ENCODE data around the gene TAB3. TPM values are rescaled to one million over a fixed set of nuclear protein-coding genes. Genes with fewer than 3 reads are reported as not detected.

The TAB3 gene
- total and polyA plus RNA-seq, 10 of the 15 experiments (the other 5 are each of a cell fraction or from before 2014, with no cell fraction given), result 1.7 to 22.1 (median 9.1) TPM

DNA sequence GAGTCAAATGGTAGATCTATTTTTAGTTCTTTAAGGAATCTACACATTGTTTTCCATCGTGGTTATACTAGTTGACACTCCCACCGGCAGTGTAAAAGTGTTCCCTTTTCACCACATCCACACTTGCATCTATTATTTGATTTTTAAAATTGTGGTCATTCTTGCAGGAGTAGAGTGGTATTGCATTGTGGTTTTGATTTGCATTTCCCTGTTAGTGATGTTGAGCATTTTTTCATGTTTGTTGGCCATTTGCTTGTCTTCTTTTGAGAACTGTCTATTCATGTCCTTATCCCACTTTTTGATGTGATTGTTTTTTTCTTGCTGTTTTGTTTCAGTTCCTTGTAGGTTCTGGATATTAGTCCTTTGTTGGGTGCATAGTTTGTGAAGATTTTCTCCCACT, 70.0 kb downstream of the TAB3 start:
- Histone ChIP-seq H3K4me3 (no peak overlapping the region), H3K4me2 (ENCODE audit: control insufficient read depth, insufficient read depth) (no peak overlapping the region), H4K20me1 (ENCODE audit: control insufficient read depth, insufficient read depth) (no peaks in the 10 kb centered on the region), H2AFZ (ENCODE audit: control insufficient read depth, low read depth, low read length) (no peak overlapping the region), H3K9ac (ENCODE audit: control insufficient read depth, insufficient read depth, low read length) (no peak overlapping the region), H3K36me3 (ENCODE audit: control insufficient read depth in 2 of 2, insufficient read depth in 2 of 2, low read length in 1 of 2) (no peaks in the 10 kb centered on the region), H3K79me2 (ENCODE audit: control insufficient read depth, insufficient read depth, low read length) (no peaks in the 10 kb centered on the region), H3K9me3 (replicated peaks; ENCODE audit: control insufficient read depth, insufficient read depth, low read length) (peaks cover 2% of the 10 kb centered on the region; the same call in 2 of the 3 replicates), H3K27ac (ENCODE audit: control insufficient read depth, insufficient read depth) (no peak overlapping the region), H3K27me3 (replicated peaks in 1 of 2; ENCODE audit: control insufficient read depth in 2 of 2, insufficient read depth in 2 of 2, low read length in 1 of 2) (no peaks in the 10 kb centered on the region), H3K4me1 (ENCODE audit: control insufficient read depth, insufficient read depth, low read length) (no peaks in the 10 kb centered on the region; the same call in 1 of the 2 replicates)
- ATAC-seq, result no peak
- ChIA-PET CTCF (interaction anchor here (3.6 kb wide), 1 partner anchor 83 kb away, joined by 22 read pairs; no protein-coding TSS in a partner anchor), RAD21 (ENCODE audit: unreplicated experiment) (no interaction called here), POLR2A (no interaction called here), SMC1A (ENCODE audit: uncharacterized antibody, unreplicated experiment) (no interaction called here)
- DNase-seq (ENCODE audit: low read depth, low spot score), result no peak
- WGBS (ENCODE audit: insufficient coverage, insufficient replicate concordance, low lambda C conversion rate, missing lambda C conversion rate), result 0% methylated on average over 2 of the region's 2 CpGs
- FAIRE-seq, result peak; percentile 59
- BruUV-seq (replicated peaks), result no TSS peak
- intact Hi-C loops (cut with micrococcal nuclease; ENCODE audit: unreplicated experiment), result no loop called here
- in situ Hi-C loops (cut with MboI), result no loop called here
- no peak for TF ChIP-seq SIX5 (IDR thresholded peaks at IDR 0.05; ENCODE audit: low read depth, low read length, severe bottlenecking)
- no peak for TF ChIP-seq MYC (IDR thresholded peaks at IDR 0.05; ENCODE audit: insufficient read depth, insufficient read length, insufficient replicate concordance, low read length, severe bottlenecking)
- TF ChIP-seq DPF2 (IDR thresholded peaks at IDR 0.05), result no peak
- TF ChIP-seq, protein P1, sequence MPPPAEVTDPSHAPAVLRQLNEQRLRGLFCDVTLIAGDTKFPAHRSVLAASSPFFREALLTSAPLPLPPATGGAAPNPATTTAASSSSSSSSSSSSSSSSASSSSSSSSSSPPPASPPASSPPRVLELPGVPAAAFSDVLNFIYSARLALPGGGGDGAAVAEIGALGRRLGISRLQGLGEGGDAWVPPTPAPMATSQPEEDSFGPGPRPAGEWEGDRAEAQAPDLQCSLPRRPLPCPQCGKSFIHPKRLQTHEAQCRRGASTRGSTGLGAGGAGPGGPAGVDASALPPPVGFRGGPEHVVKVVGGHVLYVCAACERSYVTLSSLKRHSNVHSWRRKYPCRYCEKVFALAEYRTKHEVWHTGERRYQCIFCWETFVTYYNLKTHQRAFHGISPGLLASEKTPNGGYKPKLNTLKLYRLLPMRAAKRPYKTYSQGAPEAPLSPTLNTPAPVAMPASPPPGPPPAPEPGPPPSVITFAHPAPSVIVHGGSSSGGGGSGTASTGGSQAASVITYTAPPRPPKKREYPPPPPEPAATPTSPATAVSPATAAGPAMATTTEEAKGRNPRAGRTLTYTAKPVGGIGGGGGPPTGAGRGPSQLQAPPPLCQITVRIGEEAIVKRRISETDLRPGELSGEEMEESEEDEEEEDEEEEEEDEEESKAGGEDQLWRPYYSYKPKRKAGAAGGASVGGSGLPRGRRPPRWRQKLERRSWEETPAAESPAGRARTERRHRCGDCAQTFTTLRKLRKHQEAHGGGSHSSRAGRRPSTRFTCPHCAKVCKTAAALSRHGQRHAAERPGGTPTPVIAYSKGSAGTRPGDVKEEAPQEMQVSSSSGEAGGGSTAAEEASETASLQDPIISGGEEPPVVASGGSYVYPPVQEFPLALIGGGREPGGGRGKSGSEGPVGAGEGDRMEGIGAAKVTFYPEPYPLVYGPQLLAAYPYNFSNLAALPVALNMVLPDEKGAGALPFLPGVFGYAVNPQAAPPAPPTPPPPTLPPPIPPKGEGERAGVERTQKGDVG (CRISPR knock-in tag; IDR thresholded peaks at IDR 0.05), result no peak
- peak; percentile 32 to 65; a peak in 2 of 4 replicates for TF ChIP-seq IKZF2 (IDR thresholded peaks at IDR 0.05)
- TF ChIP-seq IKZF1 (conservative IDR thresholded peaks at IDR 0.05), result 0 out of 2 replicates have a peak, but pooled peaks have one; percentile 26
- peak; percentile 70 for TF ChIP-seq RUNX3 (IDR thresholded peaks at IDR 0.05; ENCODE audit: low read length)
- no peak for TF ChIP-seq ZNF687 (IDR thresholded peaks at IDR 0.05)
- no peak for TF ChIP-seq IRF5 (IDR thresholded peaks at IDR 0.05; ENCODE audit: borderline replicate concordance)
- no peak for TF ChIP-seq ATF3 (IDR thresholded peaks at IDR 0.05; ENCODE audit: borderline replicate concordance, extremely low read depth, low read depth, low read length)
- TF ChIP-seq POU2F2 (IDR thresholded peaks at IDR 0.05; ENCODE audit: borderline replicate concordance, low read depth, low read length), result peak; percentile 35; the same call in 1 of the 3 replicates
- TF ChIP-seq PAX5 (IDR thresholded peaks at IDR 0.05; ENCODE audit: borderline replicate concordance, low read depth, low read length), result no peak
- TF ChIP-seq IRF4 (IDR thresholded peaks at IDR 0.05; ENCODE audit: low read depth, low read length), result no peak
- TF ChIP-seq EP300 (IDR thresholded peaks at IDR 0.05; ENCODE audit: borderline replicate concordance in 1 of 2, control insufficient read depth in 1 of 2, low read depth in 2 of 2, low read length in 2 of 2), result no peak
- no peak for TF ChIP-seq HDGF (IDR thresholded peaks at IDR 0.05)

All from GM12878 (cell line).